Panc1 (cell line): ENCODE results near the gene IL20RA. TPM values are rescaled to one million over a fixed set of nuclear protein-coding genes. Genes with fewer than 3 reads are reported as not detected.

ENCODE experiments used
- ATAC-seq: fragments of 200-7000 bp; cut with Tn5 transposase; 2 replicates; pipeline ENCODE4 v1.9.1; 2020; ENCODE audit warnings: mild to moderate bottlenecking, moderate library complexity
- BruUV-seq: library from RNA; stranded (reverse); fragments of 400-500 nt; replicated peaks from 2 replicates; lab custom pipeline; 2021; lab: Mats Ljungman, UMichigan
- CTCF ChIA-PET: fragments of 300-600 bp; sonication (Branson Sonifier 250); formaldehyde crosslinking; loops from one replicate; lab custom pipeline; 2022; ENCODE audit warnings: antibody characterized with exemption; lab: Charles Lee
- POLR2A ChIA-PET: fragments of 300-600 bp; sonication (Branson Sonifier 250); formaldehyde crosslinking; loops from one replicate; lab custom pipeline; 2022; ENCODE audit warnings: antibody characterized with exemption; lab: Charles Lee
- DNase-seq: peaks from one replicate; pipeline ENCODE4 v3.0.0-alpha.2; 2010; ENCODE audit warnings: low read depth, low spot score
- H3K27ac ChIP-seq: 2 replicates; pipeline ENCODE4 v1.5.1; 2011; ENCODE audit warnings: mild to moderate bottlenecking, low read length, inconsistent platforms
- H3K27me3 ChIP-seq: fragments of 200-500 bp; sonication (Bioruptor generic); 2 replicates; pipeline ENCODE4 v1.6.0; 2014; ENCODE audit warnings: low read length, inconsistent platforms; ENCODE audit not compliant: control insufficient read depth, insufficient read depth
- H3K36me3 ChIP-seq: fragments of 200-500 bp; sonication (Bioruptor generic); 2 replicates; pipeline ENCODE4 v1.5.1; 2014; ENCODE audit warnings: inconsistent platforms, mild to moderate bottlenecking, low read length, moderate library complexity; ENCODE audit not compliant: control insufficient read depth, insufficient read depth
- H3K4me1 ChIP-seq: 2 replicates; pipeline ENCODE4 v1.5.1; 2011; ENCODE audit warnings: inconsistent platforms, mild to moderate bottlenecking, low read length, moderate library complexity; ENCODE audit not compliant: control insufficient read depth, insufficient read depth
- H3K4me3 ChIP-seq, 2 experiments: 2 replicates each; pipeline ENCODE4 v1.5.1; 2011 to 2012; ENCODE audit warnings: low read depth in 2 of 2, low read length in 2 of 2, mild to moderate bottlenecking in 2 of 2, inconsistent platforms in 1 of 2, moderate library complexity in 1 of 2
- H3K9me3 ChIP-seq: fragments of 200-500 bp; sonication (Bioruptor generic); 2 replicates; pipeline ENCODE4 v1.5.1; 2014; ENCODE audit warnings: low read depth, mild to moderate bottlenecking, inconsistent platforms, low read length, moderate library complexity; ENCODE audit not compliant: control insufficient read depth, insufficient read depth
- CTCF ChIP-seq: fragments of 450-650 bp; IDR thresholded peaks from 2 replicates; pipeline ENCODE4 v1.5.1; 2017; ENCODE audit warnings: mild to moderate bottlenecking
- POLR2AphosphoS5 ChIP-seq: IDR thresholded peaks from 2 replicates; pipeline ENCODE4 v1.6.1; 2012; ENCODE audit warnings: mild to moderate bottlenecking, low read depth, low read length, moderate library complexity
- REST ChIP-seq, 2 experiments: IDR thresholded peaks; 2 replicates each; pipeline ENCODE4 v1.6.1; 2011 to 2012; ENCODE audit warnings: low read depth in 2 of 2, control low read depth in 1 of 2, low read length in 1 of 2, mild to moderate bottlenecking in 1 of 2, moderate library complexity in 1 of 2; ENCODE audit not compliant: insufficient read depth in 1 of 2
- SIN3A ChIP-seq: IDR thresholded peaks from 2 replicates; pipeline ENCODE4 v1.6.1; 2012; ENCODE audit warnings: low read depth, mild to moderate bottlenecking, low read length, moderate library complexity, borderline replicate concordance; ENCODE audit not compliant: insufficient read depth
- TCF7L2 ChIP-seq: IDR thresholded peaks from 2 replicates; pipeline ENCODE4 v1.6.1; 2011; ENCODE audit warnings: mild to moderate bottlenecking, low read depth, low read length, inconsistent platforms
- in situ Hi-C: cut with HindIII; loops from 2 replicates; pipeline ENCODE4 v1.10.0; 2016; ENCODE audit warnings: low sequenced_read_pairs, low pct_unique_long_range_greater_than_20kb
- intact Hi-C: fragments of 100-400 bp; cut with micrococcal nuclease; formaldehyde crosslinking; loops from one replicate; pipeline ENCODE4 v1.10.0; 2022; ENCODE audit not compliant: unreplicated experiment
- total RNA-seq: library from RNA; stranded (reverse); gene quantifications from one replicate; pipeline ENCODE4 v1.2.1, GENCODE V29; 2021; ENCODE audit not compliant: unreplicated experiment

Gene IL20RA
- total RNA-seq, 1 experiment from 2014 or later, result not detected

- Histone ChIP-seq H3K27ac (no peak overlapping the region), H3K4me3 (no peak overlapping the region), H3K4me1 (no peaks in the 10 kb centered on the region), H3K27me3 (peaks cover 20% of the 10 kb centered on the region), H3K36me3 (no peaks in the 10 kb centered on the region), H3K9me3 (no peaks in the 10 kb centered on the region)
- no peak for ATAC-seq
- intact Hi-C loops, result no loop called here
- ChIA-PET CTCF (no interaction called here), POLR2A (no interaction called here)
- in situ Hi-C loops, result no loop called here
- no peak for TF ChIP-seq REST (IDR thresholded peaks at IDR 0.05; ENCODE audit: insufficient read depth in 1 of 2, low read depth in 2 of 2, low read length in 1 of 2)
- no peak for TF ChIP-seq TCF7L2
- no peak for TF ChIP-seq POLR2AphosphoS5
- no peak for TF ChIP-seq SIN3A
- TF ChIP-seq CTCF, result no peak
- no TSS peak for BruUV-seq
- DNase-seq, result no peak
Observed at GRCh38 chr6:137036566-137037300, 8.0 kb downstream of the IL20RA start.

- POLR2A ChIA-PET, result no interaction called here
- ATAC-seq, result no peak
- Histone ChIP-seq H3K9me3 (no peaks in the 10 kb centered on the region), H3K36me3 (no peaks in the 10 kb centered on the region), H3K4me1 (no peaks in the 10 kb centered on the region), H3K27ac (no peak overlapping the region), H3K27me3 (peaks cover 8% of the 10 kb centered on the region), H3K4me3 (no peak overlapping the region)
- no TSS peak for BruUV-seq
- DNase-seq, result no peak
- intact Hi-C loops (no loop called here), in situ Hi-C loops (no loop called here)
- CTCF ChIA-PET, result interaction anchor here (0.7 kb wide), 1 partner anchor 36 kb away, joined by 3 read pairs; no protein-coding TSS in a partner anchor
- TF ChIP-seq TCF7L2, result no peak
- no peak for TF ChIP-seq SIN3A
- TF ChIP-seq POLR2AphosphoS5, result no peak
- TF ChIP-seq REST (IDR thresholded peaks at IDR 0.05; ENCODE audit: insufficient read depth in 1 of 2, low read depth in 2 of 2, low read length in 1 of 2), result no peak
- TF ChIP-seq CTCF, result no peak
Observed at GRCh38 chr6:137033828-137034227, 10.9 kb downstream of the IL20RA start.
